Stimulated activated CD4-positive, alpha-beta T cell treated with anti-CD3 and anti-CD28 coated beads, Interleukin-12 subunit alpha, Interleukin-12 subunit beta, amount 100 ng/mL, for 48 hours (primary cell): ENCODE data around the gene SLC16A10.
"Not testable (repeated sequence)": the region's sequence is repeated elsewhere in the genome, so short reads cannot be mapped to it uniquely, and the experiment has no call there.

Experiments used
- DNase-seq, 3 donors: peaks; one replicate each; pipeline ENCODE4 v3.0.0-alpha.2; 2020; ENCODE audit warnings: low read depth in 2 of 3, low spot score in 1 of 3

The SLC16A10 gene

GRCh38 chr6:111086685-111087084 is 618 bp upstream of the SLC16A10 start:
- DNase-seq, result no peak

GRCh38 chr6:111087871-111088667 is 766 bp downstream of the SLC16A10 start:
- peak; percentile 30 to 43 (median 40) for DNase-seq

- DNase-seq, result no peak
Measured at GRCh38 chr6:111088668-111089003, 1.3 kb downstream of the SLC16A10 start.

- DNase-seq, result no peak
Measured at GRCh38 chr6:111090766-111091165, 3.5 kb downstream of the SLC16A10 start.

DNA sequence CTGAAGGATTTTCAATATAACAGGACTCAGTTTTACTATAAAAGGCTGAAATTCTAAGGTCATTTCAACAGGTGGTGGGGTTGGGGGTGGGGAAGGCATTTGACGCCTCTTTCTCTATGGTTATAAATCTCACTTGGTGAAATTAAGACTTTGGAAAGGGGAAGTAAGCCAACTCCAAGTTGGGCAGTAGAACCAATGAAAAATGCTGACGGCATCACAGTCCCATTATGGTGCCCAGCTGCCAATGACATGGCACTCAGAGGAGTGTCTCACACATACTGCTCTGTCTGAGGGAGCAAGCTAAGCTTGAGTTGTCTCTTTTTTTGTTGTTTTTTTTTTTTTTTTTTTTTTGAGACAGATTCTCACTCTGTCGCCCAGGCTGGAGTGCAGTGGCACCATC is 4.7 kb downstream of the SLC16A10 start:
- DNase-seq, result no peak

DNA sequence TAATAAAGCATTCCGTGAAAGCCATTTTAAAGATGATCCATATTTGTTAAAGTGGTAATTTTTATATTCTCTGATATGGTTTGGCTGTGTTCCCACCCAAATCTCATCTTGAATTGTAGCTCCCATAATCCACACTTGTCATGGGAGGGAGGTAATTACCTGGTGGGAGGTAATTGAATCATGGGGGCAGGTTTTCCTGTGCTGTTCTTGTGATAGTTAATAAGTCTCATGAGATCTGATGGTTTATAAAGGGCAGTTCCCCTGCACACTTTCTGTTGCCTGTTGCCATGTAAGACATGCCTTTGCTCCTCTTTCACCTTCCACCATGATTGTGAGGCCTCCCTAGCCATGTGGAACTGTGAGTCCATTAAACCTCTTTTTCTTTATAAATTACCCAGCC is 8.2 kb downstream of the SLC16A10 start:
- not testable (repeated sequence) for DNase-seq

DNA sequence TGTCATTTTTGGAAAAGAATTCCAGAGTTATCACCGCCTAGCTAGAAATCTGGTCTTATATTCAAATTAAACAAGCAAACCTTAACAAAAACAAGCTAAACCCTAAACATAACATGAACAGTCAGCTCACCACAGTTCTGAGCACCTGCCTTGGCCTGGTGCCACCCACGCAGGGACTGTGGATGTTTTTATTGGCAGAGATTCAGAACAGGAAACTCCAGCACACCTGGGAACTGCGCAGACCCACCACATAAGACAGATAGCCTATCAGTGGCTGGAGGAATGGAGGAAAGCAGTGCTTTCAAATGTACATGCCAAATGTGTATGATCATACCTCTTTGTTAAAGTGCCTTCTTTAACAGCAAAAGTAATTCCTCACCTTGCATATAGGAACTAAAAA is 8.9 kb downstream of the SLC16A10 start:
- peak in 1 of 3 donors; percentile 15 for DNase-seq

- DNase-seq, result no peak
Measured at GRCh38 chr6:111098597-111098996, 11.3 kb downstream of the SLC16A10 start.

GRCh38 chr6:111101987-111102386 is 14.7 kb downstream of the SLC16A10 start:
- DNase-seq, result no peak

DNA sequence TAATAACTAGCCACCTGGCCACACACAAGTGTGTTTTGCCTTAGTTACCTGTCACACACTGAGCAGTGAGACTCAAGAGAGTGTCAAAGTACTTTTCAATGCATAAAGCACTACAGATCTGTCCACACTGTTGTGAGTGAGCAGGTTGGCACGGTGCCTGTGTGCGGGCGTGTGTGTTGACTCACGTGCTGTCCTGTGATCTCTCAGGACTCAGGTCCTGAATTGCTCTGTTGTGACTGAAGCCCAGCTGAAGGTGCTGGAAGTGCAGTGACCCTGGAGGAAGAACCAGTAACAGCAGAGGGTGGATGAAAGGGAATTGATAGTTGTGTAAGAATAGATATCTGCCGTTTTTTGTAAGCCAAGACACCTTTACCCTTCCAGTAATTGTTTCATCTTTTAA is 18.3 kb downstream of the SLC16A10 start:
- peak in 2 of 3 donors; percentile 15 to 21 for DNase-seq

DNA sequence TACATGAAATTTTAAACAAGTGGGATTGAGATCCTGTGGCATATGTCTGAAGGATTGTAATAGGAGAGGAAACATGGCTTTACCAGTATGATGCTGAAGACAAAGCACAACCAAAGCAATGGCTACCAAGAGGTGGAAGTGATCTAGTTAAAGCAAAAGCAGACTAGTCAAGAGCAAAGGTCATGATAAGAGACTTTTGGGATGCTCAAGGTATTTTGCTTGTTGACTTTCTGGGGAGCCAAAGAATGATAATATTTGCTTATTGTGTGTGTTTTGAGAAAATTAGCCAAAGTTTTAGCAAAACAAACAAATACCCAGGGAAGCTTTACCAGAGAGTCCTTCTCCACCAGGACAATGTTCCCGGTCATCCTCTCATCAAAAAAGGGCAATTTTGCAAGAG is 20.3 kb downstream of the SLC16A10 start:
- no peak for DNase-seq

- DNase-seq, result no peak
Measured at GRCh38 chr6:111110036-111110435, 22.7 kb downstream of the SLC16A10 start.

DNA sequence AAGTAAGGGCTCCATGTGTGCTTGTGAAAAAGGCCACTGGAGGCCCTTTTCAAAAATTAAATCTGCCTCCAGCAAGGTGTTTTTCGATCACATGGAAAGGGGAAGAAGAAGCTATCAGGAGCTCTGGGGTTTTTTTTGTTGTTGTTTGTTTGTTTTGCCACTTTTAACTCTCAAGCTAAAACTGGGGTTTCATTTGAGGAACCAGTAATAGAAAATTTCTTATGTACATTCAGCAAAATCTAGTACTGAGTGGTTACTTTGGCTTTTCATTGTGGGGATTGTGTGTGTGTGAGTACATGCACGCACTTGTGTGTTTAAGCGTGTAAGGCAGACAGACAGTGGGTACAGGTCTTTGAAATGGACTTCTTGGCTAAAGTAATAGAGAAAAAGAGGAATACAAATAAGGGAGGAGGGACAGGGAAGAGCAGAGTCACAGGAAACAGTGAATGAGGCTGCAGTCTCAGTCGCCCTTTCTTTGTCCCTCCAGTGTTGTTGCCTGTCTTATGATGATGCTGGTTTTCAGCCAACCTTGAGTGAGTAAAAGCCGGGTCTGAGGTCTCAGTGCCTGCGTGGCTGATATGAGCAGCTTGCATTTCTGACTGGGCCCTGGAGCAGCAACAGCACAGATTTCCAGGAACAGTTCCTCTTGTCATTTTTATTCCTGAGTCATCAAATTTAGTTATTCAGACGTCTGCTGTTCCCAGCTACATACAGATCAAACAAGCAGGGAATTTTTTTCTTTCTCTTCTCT is 26.2 kb downstream of the SLC16A10 start:
- DNase-seq, result peak; percentile 8 to 24 (median 15)

DNA sequence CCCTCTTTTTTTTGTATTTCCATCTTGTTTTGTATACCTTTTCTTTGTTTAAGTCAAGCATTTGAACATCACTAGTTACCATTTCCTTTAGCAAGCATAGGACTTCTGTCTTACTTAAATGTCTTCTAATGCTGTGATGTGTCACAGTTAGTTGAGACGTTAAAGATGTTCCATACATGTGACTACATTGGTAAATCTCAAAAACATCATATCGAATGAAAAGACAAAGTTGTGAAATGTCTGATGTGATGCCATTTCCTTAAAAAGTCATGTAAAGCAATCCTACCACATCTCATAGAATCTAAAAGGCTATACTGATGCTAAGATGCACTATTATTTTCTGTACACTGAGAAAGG is 26.8 kb downstream of the SLC16A10 start:
- no peak for DNase-seq

- no peak for DNase-seq
Measured at GRCh38 chr6:111114482-111114881, 27.2 kb downstream of the SLC16A10 start.

- DNase-seq, result no peak
Measured at GRCh38 chr6:111118826-111119225, 31.5 kb downstream of the SLC16A10 start.

- no peak for DNase-seq
Measured at GRCh38 chr6:111119571-111120329, 32.4 kb downstream of the SLC16A10 start.

DNA sequence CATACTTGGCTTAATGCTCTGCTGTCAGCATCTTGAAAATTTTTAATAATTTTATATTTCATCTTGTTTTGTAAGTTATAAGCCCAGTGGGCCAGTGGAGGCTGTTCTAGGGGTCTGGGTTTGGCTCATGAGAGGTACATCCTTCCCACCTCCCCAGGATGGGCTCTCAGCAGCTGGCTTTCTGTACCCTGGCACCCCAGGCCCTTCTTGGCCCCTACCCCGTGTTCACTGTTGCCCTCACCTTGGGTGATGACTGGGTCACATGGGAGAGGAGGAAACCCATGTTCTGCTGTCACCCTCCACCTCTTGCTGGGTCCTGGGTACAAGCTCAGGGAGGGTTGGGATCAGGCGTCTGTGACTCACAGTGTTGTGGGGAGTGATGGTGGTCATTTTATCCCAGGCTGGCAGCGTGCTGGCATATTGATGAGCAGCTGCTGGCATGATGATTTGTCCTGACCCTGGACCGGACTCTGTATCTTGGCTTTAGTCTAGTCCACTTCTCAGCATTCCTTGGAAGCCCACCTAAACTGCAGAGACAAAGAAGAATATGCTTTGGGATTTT is 34.6 kb downstream of the SLC16A10 start:
- no peak for DNase-seq

GRCh38 chr6:111122458-111123286 is 35.4 kb downstream of the SLC16A10 start:
- no peak for DNase-seq

DNA sequence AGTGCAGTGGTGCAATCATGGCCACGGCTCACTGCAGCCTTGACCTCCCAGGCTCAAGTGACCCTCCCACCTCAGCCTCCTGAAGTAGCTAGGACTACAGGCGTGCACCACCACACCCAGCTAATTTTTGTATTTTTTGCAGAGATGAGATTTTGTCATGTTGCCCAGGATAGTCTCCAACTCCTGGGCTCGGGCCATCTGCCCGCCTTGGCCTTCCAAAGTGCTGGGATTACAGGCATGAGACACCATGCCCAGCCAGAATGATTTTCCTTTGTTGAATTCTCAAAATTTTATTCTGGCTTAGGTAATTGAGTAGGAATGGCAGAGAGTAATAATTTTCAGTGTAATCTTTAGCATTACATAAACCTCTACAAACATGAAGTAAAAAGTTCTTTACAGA is 37.1 kb downstream of the SLC16A10 start:
- no peak for DNase-seq

- DNase-seq, result no peak
Measured at GRCh38 chr6:111129013-111129412, 41.7 kb downstream of the SLC16A10 start.
